Mucosa of stomach (tissue), 1 donor: Measurements from ENCODE around the gene GAS2L1.

ENCODE experiments used
- H3K27me3 ChIP-seq: one replicate; pipeline ENCODE4 v1.7.0; 2013; ENCODE audit warnings: mild to moderate bottlenecking, low read length; ENCODE audit not compliant: control insufficient read depth, insufficient read depth
- H3K36me3 ChIP-seq: one replicate; pipeline ENCODE4 v1.7.0; 2013; ENCODE audit warnings: low read length; ENCODE audit not compliant: control insufficient read depth, insufficient read depth
- H3K4me1 ChIP-seq: one replicate; pipeline ENCODE4 v1.7.0; 2013; ENCODE audit warnings: mild to moderate bottlenecking, low read length; ENCODE audit not compliant: control insufficient read depth, insufficient read depth
- H3K4me3 ChIP-seq: one replicate; pipeline ENCODE4 v1.7.0; 2013; ENCODE audit warnings: low read length
- H3K9ac ChIP-seq: one replicate; pipeline ENCODE4 v1.7.0; 2013; ENCODE audit warnings: mild to moderate bottlenecking, low read length, moderate library complexity
- H3K9me3 ChIP-seq: one replicate; pipeline ENCODE4 v1.7.0; 2013; ENCODE audit warnings: mild to moderate bottlenecking, low read length, moderate library complexity; ENCODE audit not compliant: control insufficient read depth
- donor health status: Pancreatic carcinoma.

The GAS2L1 gene

GRCh38 chr22:29306175-29306834 lies at the start of gene GAS2L1:
GAS2L1 (plus strand) TSS chr22:29306650; CDS start chr22:29308106, 1,456 bp downstream.
- H3K27me3 ChIP-seq, result no peaks in the 10 kb centered on the region
- peak within 1 kb of the TSS; percentile 87 for H3K4me3 ChIP-seq
- no peaks in the 10 kb centered on the region for H3K9me3 ChIP-seq
- H3K9ac ChIP-seq, result peak within 1 kb of the TSS; percentile 66
- H3K4me1 ChIP-seq, result peaks cover 59% of the 10 kb centered on the region
- H3K36me3 ChIP-seq, result no peaks in the 10 kb centered on the region

- Histone ChIP-seq H3K4me1 (no peaks in the 10 kb centered on the region), H3K36me3 (no peaks in the 10 kb centered on the region), H3K4me3 (no peak overlapping the region), H3K27me3 (no peaks in the 10 kb centered on the region), H3K9ac (no peak overlapping the region), H3K9me3 (no peaks in the 10 kb centered on the region)
Measured at GRCh38 chr22:29257751-29258181, 48.7 kb upstream of the GAS2L1 start.

- Histone ChIP-seq H3K9ac (no peak overlapping the region), H3K4me3 (no peak overlapping the region), H3K4me1 (no peaks in the 10 kb centered on the region), H3K9me3 (no peaks in the 10 kb centered on the region), H3K27me3 (no peaks in the 10 kb centered on the region), H3K36me3 (no peaks in the 10 kb centered on the region)
Measured at GRCh38 chr22:29258407-29259252, 47.8 kb upstream of the GAS2L1 start.

GRCh38 chr22:29259253-29259899 lies 47.1 kb upstream of the GAS2L1 start:
- no peak overlapping the region for H3K9ac ChIP-seq
- no peak overlapping the region for H3K4me3 ChIP-seq
- H3K36me3 ChIP-seq, result no peaks in the 10 kb centered on the region
- H3K27me3 ChIP-seq, result no peaks in the 10 kb centered on the region
- H3K4me1 ChIP-seq, result no peaks in the 10 kb centered on the region
- H3K9me3 ChIP-seq, result no peaks in the 10 kb centered on the region

- H3K9ac ChIP-seq, result no peak overlapping the region
- no peaks in the 10 kb centered on the region for H3K36me3 ChIP-seq
- no peak overlapping the region for H3K4me3 ChIP-seq
- H3K4me1 ChIP-seq, result no peaks in the 10 kb centered on the region
- H3K27me3 ChIP-seq, result no peaks in the 10 kb centered on the region
- H3K9me3 ChIP-seq, result no peaks in the 10 kb centered on the region
Measured at GRCh38 chr22:29260031-29260560, 46.4 kb upstream of the GAS2L1 start.

GRCh38 chr22:29260601-29261315 lies 45.7 kb upstream of the GAS2L1 start:
- Histone ChIP-seq H3K36me3 (no peaks in the 10 kb centered on the region), H3K27me3 (no peaks in the 10 kb centered on the region)

GRCh38 chr22:29263791-29264276 lies 42.6 kb upstream of the GAS2L1 start:
- Histone ChIP-seq H3K9ac (no peak overlapping the region), H3K4me1 (peaks cover 15% of the 10 kb centered on the region), H3K27me3 (no peaks in the 10 kb centered on the region), H3K4me3 (no peak overlapping the region), H3K36me3 (no peaks in the 10 kb centered on the region), H3K9me3 (no peaks in the 10 kb centered on the region)

More at GRCh38 chr22:29260601-29261315, 45.7 kb upstream of the GAS2L1 start:
- H3K9ac ChIP-seq, result no peak overlapping the region
- no peak overlapping the region for H3K4me3 ChIP-seq
- no peaks in the 10 kb centered on the region for H3K9me3 ChIP-seq
- no peaks in the 10 kb centered on the region for H3K4me1 ChIP-seq

GRCh38 chr22:29265305-29265704 lies 41.1 kb upstream of the GAS2L1 start:
- no peak overlapping the region for H3K9ac ChIP-seq
- no peaks in the 10 kb centered on the region for H3K27me3 ChIP-seq
- no peak overlapping the region for H3K4me3 ChIP-seq
- H3K4me1 ChIP-seq, result peaks cover 22% of the 10 kb centered on the region
- no peaks in the 10 kb centered on the region for H3K36me3 ChIP-seq
- no peaks in the 10 kb centered on the region for H3K9me3 ChIP-seq

- no peaks in the 10 kb centered on the region for H3K9me3 ChIP-seq
- H3K9ac ChIP-seq, result no peak overlapping the region
- H3K27me3 ChIP-seq, result no peaks in the 10 kb centered on the region
- H3K4me3 ChIP-seq, result no peak overlapping the region
- H3K4me1 ChIP-seq, result peaks cover 26% of the 10 kb centered on the region
- H3K36me3 ChIP-seq, result no peaks in the 10 kb centered on the region
Measured at GRCh38 chr22:29265929-29266328, 40.5 kb upstream of the GAS2L1 start.

GRCh38 chr22:29266564-29267461 lies 39.6 kb upstream of the GAS2L1 start:
- Histone ChIP-seq H3K4me1 (peaks cover 30% of the 10 kb centered on the region), H3K9me3 (no peaks in the 10 kb centered on the region), H3K36me3 (no peaks in the 10 kb centered on the region), H3K4me3 (peak overlapping the region; percentile 90), H3K27me3 (no peaks in the 10 kb centered on the region), H3K9ac (peak overlapping the region; percentile 98)

GRCh38 chr22:29267462-29267857 lies 39.0 kb upstream of the GAS2L1 start:
- Histone ChIP-seq H3K9ac (peak overlapping the region; percentile 98), H3K4me3 (peak overlapping the region; percentile 90), H3K36me3 (no peaks in the 10 kb centered on the region), H3K9me3 (no peaks in the 10 kb centered on the region), H3K27me3 (no peaks in the 10 kb centered on the region), H3K4me1 (peaks cover 30% of the 10 kb centered on the region)
